HG03103 (cell line): Measurements from ENCODE around the gene DHX58.

Source experiments
- ATAC-seq: cut with Tn5 transposase; IDR thresholded peaks from one replicate; pipeline ENCODE4 v1.9.1; 2021; ENCODE audit warnings: low read depth; ENCODE audit not compliant: unreplicated experiment

Gene DHX58

GRCh38 chr17:42087736-42088705 lies 24.5 kb downstream of the DHX58 start:
- ATAC-seq: no peak

GRCh38 chr17:42087042-42087701 lies 25.3 kb downstream of the DHX58 start:
- no peak for ATAC-seq

GRCh38 chr17:42081516-42082129 lies 30.9 kb downstream of the DHX58 start:
- ATAC-seq: no peak

- ATAC-seq: no peak
Measured at GRCh38 chr17:42079541-42079940, 33.0 kb downstream of the DHX58 start.

DNA sequence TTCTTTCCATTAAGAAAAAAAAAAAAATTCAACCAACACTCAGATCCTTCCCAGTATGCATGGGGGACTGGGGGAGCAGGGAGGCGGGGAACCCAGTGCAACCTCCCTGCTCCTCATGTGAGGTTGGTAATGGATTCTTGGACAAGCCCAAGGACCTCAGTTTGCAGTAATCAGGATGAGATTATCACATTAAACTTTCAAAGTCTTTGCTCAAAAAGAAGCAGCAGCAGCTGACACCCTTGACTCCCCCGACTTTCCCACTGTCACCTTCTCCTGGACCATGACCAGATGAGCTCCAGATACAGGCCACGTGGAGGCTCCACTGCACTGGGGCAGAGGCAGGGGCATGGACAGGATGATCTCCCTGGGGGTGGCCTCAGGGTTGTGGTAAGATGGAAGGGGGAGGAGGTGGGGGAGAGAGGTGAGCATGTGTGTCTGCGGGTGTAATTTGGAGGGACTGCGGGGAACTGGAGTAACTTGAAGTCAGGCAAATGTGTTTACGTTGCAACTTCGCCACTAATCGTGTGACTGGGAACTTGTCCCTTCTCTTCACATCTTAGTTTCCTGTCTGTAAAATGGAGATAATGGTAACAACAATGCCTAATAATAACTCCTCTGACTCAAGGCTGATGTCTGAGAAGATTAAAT lies 34.0 kb downstream of the DHX58 start:
- no peak for ATAC-seq

DNA sequence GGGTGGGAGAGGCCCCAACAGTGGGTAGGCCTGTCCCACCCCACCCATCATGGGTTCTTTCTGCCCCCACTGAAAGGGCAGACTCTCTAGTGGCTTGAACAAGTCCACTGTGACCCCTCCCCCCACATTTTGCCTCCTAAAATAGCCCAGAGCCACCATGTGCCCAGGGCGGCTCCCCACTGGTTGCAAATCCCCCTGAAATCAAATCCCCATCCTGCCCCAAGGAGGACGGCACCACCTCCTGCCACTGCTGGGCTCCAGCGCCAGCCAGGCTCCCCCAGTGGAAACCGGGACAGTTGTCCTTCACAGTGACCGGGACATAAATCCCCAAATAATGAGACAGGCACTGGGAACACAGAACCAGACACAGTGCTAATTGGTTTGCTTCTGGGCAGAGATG lies 34.8 kb downstream of the DHX58 start:
- no peak for ATAC-seq

DNA sequence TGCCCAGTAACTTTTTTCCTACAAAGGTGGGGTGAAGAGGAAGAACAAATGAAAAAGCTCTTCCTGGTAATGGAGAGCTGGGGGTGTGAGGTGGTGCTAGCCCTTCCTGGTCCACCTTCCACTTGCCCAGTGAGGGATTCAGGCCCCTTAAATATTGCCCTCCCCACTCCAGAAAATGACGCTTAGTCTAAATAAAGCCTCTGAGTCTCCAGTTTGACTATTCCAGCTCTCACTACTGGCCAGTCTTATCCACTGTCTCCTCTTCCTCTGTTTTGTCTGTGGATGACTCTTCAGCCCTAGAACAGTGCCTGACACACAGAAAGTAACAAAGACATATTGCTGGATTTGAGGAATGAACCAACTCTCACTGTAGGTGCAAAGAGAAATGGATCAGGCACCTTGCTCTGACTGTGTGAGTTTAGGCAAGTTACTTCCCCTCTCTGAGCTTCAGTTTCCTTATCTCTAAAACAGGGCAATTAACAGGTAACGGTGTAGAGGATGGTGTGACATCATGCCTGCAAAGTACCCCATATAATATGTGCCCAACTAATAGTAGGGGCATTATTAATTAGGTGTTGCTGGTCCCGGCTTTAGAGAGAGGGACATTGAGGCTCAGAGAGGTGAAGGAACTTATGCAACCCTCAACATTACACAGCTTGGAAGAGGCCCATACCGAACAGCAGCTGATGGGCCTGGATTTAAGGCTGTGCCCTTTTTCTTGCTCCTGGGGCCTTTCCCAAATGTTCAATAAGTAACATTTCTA lies 35.5 kb downstream of the DHX58 start:
- ATAC-seq: no peak

- no peak for ATAC-seq
Measured at GRCh38 chr17:42075789-42076188, 36.7 kb downstream of the DHX58 start.

- ATAC-seq: no peak
Measured at GRCh38 chr17:42072323-42073187, 40.0 kb downstream of the DHX58 start.

DNA sequence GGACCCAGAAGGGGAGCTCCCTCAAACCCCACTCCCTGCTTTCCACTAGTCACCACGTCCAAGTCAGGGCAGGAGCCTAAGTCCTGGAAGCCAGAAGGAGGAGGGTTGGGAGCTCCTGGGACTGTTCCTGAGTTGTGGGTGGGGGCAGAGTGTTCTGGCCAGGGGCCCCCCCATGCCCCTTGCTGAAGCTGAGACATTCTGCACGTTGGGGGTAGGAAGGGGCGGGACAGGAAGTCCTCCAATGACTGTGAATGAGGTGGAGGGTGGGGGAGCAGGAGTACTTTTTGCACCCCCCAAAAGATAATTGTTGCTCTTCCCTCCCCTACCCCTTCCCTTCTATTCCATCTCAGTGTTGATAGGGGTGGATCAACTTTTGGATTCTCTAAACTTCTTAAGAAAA lies 40.7 kb downstream of the DHX58 start:
- ATAC-seq: no peak

GRCh38 chr17:42068979-42069378 lies 43.5 kb downstream of the DHX58 start:
- ATAC-seq: no peak

- no peak for ATAC-seq
Measured at GRCh38 chr17:42067371-42068091, 45.0 kb downstream of the DHX58 start.

GRCh38 chr17:42065201-42065600 lies 47.3 kb downstream of the DHX58 start:
- ATAC-seq: no peak

DNA sequence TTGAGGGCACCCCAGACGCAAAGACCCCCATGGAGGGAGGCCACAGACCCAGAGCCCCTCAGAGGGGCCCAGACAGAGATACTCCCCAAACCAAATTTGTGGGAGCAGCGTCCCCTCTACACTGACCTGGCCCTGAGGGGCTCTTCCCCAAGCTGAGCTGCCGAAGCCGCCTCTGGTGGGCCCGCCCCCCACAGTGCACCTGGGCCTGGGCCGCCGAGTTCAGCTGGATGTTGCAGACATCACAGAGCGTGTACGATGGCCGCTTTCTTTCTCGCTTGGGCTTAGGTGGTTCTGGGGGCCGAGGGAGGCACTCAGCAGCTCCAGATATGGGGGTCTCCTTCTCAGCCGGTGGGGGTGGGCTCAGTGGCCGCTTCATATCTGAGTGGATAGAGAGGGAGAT lies 49.8 kb downstream of the DHX58 start:
- ATAC-seq: no peak

DNA sequence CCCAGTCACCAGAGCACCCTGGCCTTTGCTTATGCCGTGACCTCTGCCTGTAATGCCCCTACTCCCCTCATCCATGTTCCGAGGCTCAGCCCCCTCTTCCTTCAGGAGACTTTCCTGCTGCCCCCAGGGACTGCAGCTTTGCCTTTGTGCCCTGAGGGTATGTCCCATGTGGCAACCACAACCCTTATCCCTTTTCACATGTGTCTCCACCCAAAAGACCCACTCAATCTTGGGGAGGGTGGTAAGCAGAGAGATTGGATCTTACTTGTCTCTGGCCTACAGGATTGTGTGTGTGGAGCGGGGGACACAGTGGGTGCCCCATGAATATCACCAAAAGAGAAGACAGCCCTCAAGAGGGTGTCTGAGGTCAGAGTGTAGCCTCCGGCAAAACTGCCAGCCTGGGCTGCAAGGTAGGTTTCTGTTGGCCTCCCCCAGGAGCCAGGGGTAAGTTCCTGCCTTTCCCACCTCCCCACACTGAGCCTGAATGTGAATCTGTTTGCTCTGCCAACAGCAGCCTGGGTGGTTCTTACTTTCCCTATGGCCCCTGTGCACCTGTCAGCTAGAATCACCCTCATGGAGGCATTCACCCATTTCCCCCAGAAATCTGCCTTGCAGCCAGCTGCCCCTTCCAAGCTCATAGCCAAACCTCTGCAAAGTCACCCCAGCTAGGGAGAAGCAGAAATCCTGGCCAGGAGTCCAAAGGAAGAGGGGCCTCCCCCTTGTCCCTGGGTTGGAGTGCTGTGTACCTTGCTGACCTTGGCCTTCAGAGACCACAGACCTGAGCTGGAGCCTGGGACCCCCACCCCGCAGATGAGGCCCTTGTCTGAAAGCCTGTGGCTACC lies 50.6 kb downstream of the DHX58 start:
- ATAC-seq: no peak

DNA sequence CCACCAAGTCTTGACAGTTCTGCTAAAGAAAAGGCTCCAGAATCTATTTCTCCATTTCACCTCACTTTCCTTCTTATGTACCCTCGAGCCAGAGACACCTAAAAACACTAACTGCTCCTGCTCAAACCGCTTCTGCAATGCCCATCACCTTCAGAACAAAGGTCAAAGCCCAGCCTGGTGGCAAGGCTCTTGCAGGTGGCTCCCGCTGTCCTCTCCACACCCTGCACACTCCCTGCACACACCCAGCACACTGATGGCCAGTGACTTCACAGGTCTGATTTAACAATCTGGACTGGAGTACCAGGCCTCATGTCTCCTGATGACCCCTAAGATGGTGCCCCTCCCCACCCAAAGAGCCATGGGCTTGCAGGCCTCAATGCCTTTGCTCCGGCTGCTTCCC lies 52.3 kb downstream of the DHX58 start:
- no peak for ATAC-seq

DNA sequence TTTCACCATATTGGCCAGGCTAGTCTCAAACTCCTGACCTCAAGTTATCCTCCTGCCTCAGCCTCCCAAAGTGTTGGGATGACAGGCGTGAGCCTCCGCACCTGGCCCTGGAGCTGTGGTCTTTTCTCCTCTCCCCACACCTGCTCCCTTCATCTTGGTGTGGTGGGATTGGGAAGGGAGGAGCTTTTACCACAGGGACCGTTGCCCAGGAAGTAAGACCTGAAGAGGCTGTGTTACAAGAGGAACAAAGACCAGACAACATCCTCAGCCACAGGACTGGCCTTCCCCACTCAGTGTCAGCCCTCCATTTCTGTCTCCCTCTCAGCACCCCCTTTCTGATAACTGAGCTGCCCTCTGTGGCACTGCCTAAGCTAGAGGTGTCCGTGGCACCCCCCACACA lies 52.7 kb downstream of the DHX58 start:
- no peak for ATAC-seq

- ATAC-seq: no peak
Measured at GRCh38 chr17:42058063-42058462, 54.5 kb downstream of the DHX58 start.
